MCF 10A (cell line): Measurements from ENCODE around the gene PDZRN3. TPM values are rescaled to one million over a fixed set of nuclear protein-coding genes. Genes with fewer than 3 reads are reported as not detected.

Experiments
- BruUV-seq: library from RNA; stranded (reverse); fragments of 400-500 nt; replicated peaks from 2 replicates; lab custom pipeline; 2021; lab: Mats Ljungman, UMichigan
- CTCF ChIA-PET: fragments of 300-600 bp; sonication (Branson Sonifier 250); formaldehyde crosslinking; extraction: SDS; loops from one replicate; lab custom pipeline; 2021; ENCODE audit warnings: antibody characterized with exemption, inconsistent platforms; lab: Yijun Ruan, JAX
- POLR2A ChIA-PET: fragments of 300-600, 350-650 bp; sonication (Branson Sonifier 250); formaldehyde crosslinking; extraction: SDS; loops from one replicate; lab custom pipeline; 2020; ENCODE audit warnings: antibody characterized with exemption, inconsistent platforms; lab: Yijun Ruan, JAX
- DNase-seq: peaks from one replicate; pipeline ENCODE4 v3.0.0-alpha.2; 2018; ENCODE audit not compliant: unreplicated experiment
- H3K27ac Mint-ChIP-seq: one replicate; pipeline ENCODE4 v1.8.0; 2022; ENCODE audit warnings: mild to moderate bottlenecking, low read depth, mixed read lengths; ENCODE audit not compliant: unreplicated experiment
- H3K27me3 Mint-ChIP-seq: one replicate; pipeline ENCODE4 v1.8.0; 2022; ENCODE audit warnings: mixed read lengths; ENCODE audit not compliant: insufficient read depth, unreplicated experiment
- H3K36me3 Mint-ChIP-seq: one replicate; pipeline ENCODE4 v1.8.0; 2022; ENCODE audit warnings: mild to moderate bottlenecking, moderate library complexity, mixed read lengths; ENCODE audit not compliant: insufficient read depth, unreplicated experiment
- H3K4me1 Mint-ChIP-seq: one replicate; pipeline ENCODE4 v1.8.0; 2022; ENCODE audit warnings: mixed read lengths; ENCODE audit not compliant: insufficient read depth, unreplicated experiment
- H3K4me3 Mint-ChIP-seq: one replicate; pipeline ENCODE4 v1.8.0; 2022; ENCODE audit warnings: mild to moderate bottlenecking, moderate library complexity, mixed read lengths; ENCODE audit not compliant: unreplicated experiment
- H3K9me3 Mint-ChIP-seq: one replicate; pipeline ENCODE4 v1.8.0; 2022; ENCODE audit warnings: mixed read lengths; ENCODE audit not compliant: unreplicated experiment
- CTCF ChIP-seq: fragments of 200-600 bp; IDR thresholded peaks from one replicate; pipeline ENCODE4 v1.8.0; 2022; ENCODE audit warnings: antibody characterized with exemption, mild to moderate bottlenecking; ENCODE audit not compliant: unreplicated experiment
- intact Hi-C: fragments of 100-400 bp; cut with micrococcal nuclease; formaldehyde crosslinking; loops from 2 replicates; pipeline ENCODE4 v1.14.1; 2022
- total RNA-seq: library from RNA; stranded (reverse); gene quantifications from 2 replicates; pipeline ENCODE4 v1.2.3, GENCODE V29; 2022

PDZRN3 gene
- total RNA-seq, 1 experiment from 2014 or later, result not detected

- ChIA-PET POLR2A (no interaction called here), CTCF (interaction anchor here (0.5 kb wide), 1 partner anchor 17 kb away, joined by 3 read pairs; no protein-coding TSS in a partner anchor)
- intact Hi-C loops, result no loop called here
- Mint-ChIP-seq H3K9me3 (no peaks in the 10 kb centered on the region), H3K4me3 (no peak overlapping the region), H3K36me3 (no peaks in the 10 kb centered on the region), H3K4me1 (no peaks in the 10 kb centered on the region), H3K27ac (no peak overlapping the region), H3K27me3 (no peaks in the 10 kb centered on the region)
- no TSS peak for BruUV-seq
- no peak for TF ChIP-seq CTCF
- no peak for DNase-seq
Measured at GRCh38 chr3:73601011-73601410, 23.7 kb downstream of the PDZRN3 start.

- BruUV-seq, result no TSS peak
- Mint-ChIP-seq H3K4me1 (no peaks in the 10 kb centered on the region), H3K9me3 (no peaks in the 10 kb centered on the region), H3K27ac (no peak overlapping the region), H3K27me3 (no peaks in the 10 kb centered on the region), H3K4me3 (no peak overlapping the region), H3K36me3 (no peaks in the 10 kb centered on the region)
- intact Hi-C loops, result no loop called here
- ChIA-PET POLR2A (no interaction called here), CTCF (interaction anchor here (0.5 kb wide), 1 partner anchor 17 kb away, joined by 3 read pairs; no protein-coding TSS in a partner anchor)
- DNase-seq, result no peak
- no peak for TF ChIP-seq CTCF
Measured at GRCh38 chr3:73600293-73600938, 24.3 kb downstream of the PDZRN3 start.

- no peaks in the 10 kb centered on the region for H3K27me3 Mint-ChIP-seq
- intact Hi-C loops, result no loop called here
- ChIA-PET CTCF (no interaction called here), POLR2A (no interaction called here)
- no peak for DNase-seq
- H3K36me3 Mint-ChIP-seq, result no peaks in the 10 kb centered on the region
- H3K4me1 Mint-ChIP-seq, result no peaks in the 10 kb centered on the region
- H3K27ac Mint-ChIP-seq, result no peak overlapping the region
- no peak overlapping the region for H3K4me3 Mint-ChIP-seq
- TF ChIP-seq CTCF, result no peak
- H3K9me3 Mint-ChIP-seq, result no peaks in the 10 kb centered on the region
- no TSS peak for BruUV-seq
Measured at GRCh38 chr3:73599605-73600004, 25.1 kb downstream of the PDZRN3 start.

- H3K4me3 Mint-ChIP-seq, result no peak overlapping the region
- H3K27me3 Mint-ChIP-seq, result no peaks in the 10 kb centered on the region
- ChIA-PET POLR2A (no interaction called here), CTCF (interaction anchor here (0.7 kb wide), 1 partner anchor 86 kb away, joined by 3 read pairs; no protein-coding TSS in a partner anchor)
- no peaks in the 10 kb centered on the region for H3K9me3 Mint-ChIP-seq
- no peaks in the 10 kb centered on the region for H3K36me3 Mint-ChIP-seq
- TF ChIP-seq CTCF, result no peak
- H3K27ac Mint-ChIP-seq, result no peak overlapping the region
- intact Hi-C loops, result no loop called here
- no peak for DNase-seq
- H3K4me1 Mint-ChIP-seq, result no peaks in the 10 kb centered on the region
- no TSS peak for BruUV-seq
Measured at GRCh38 chr3:73597476-73597875, 27.3 kb downstream of the PDZRN3 start.
